Stimulated activated naive CD8-positive, alpha-beta T cell treated with anti-CD3 and anti-CD28 coated beads, Interleukin-15, Interleukin-2, amounts not matched to agents 100 U/mL and 50 U/mL, for 24 hours (primary cell): ENCODE measurements around the gene RABEP2.
A peak's percentile ranks its signal among the peaks of the same experiment; 100 is the strongest.
"Not testable (repeated sequence)": the region's sequence is repeated elsewhere in the genome, so short reads cannot be mapped to it uniquely, and the experiment has no call there.

ENCODE experiments used
- ATAC-seq: fragments of 150-1000 bp; cut with Tn5 transposase; one replicate; pipeline ENCODE4 v1.10.0; 2021
- DNase-seq: peaks from one replicate; pipeline ENCODE4 v3.0.0; 2021

Gene RABEP2

GRCh38 chr16:28924762-28925385, at the start of gene RABEP2:
Gene RABEP2, minus strand, starts transcription at chr16:28925238. Its CDS starts 75 bp downstream, at chr16:28925163.
- DNase-seq (peak; percentile 99), ATAC-seq (peak; percentile 89)

- DNase-seq (peak; percentile 97), ATAC-seq (peak; percentile 95)
Measured at GRCh38 chr16:28974437-28975157, 49.6 kb upstream of the RABEP2 start, which contains the start of gene SPNS1. Gene SPNS1, plus strand, starts transcription at chr16:28974778. Its CDS starts 374 bp downstream, at chr16:28975152.

GRCh38 chr16:28974007-28974436, 49.0 kb upstream of the RABEP2 start:
- DNase-seq (peak; percentile 62), ATAC-seq (no peak)

GRCh38 chr16:28969696-28970095, 44.7 kb upstream of the RABEP2 start:
- ATAC-seq, DNase-seq: not testable (repeated sequence)

GRCh38 chr16:28967156-28967555, 42.1 kb upstream of the RABEP2 start:
- DNase-seq, result no peak
- no peak for ATAC-seq

- DNase-seq (no peak), ATAC-seq (no peak)
Measured at GRCh38 chr16:28964496-28964895, 39.5 kb upstream of the RABEP2 start.

GRCh38 chr16:28964072-28964471, 39.0 kb upstream of the RABEP2 start:
- no peak for ATAC-seq
- no peak for DNase-seq

- ATAC-seq (peak; percentile 10), DNase-seq (no peak)
Measured at GRCh38 chr16:28958836-28959235, 33.8 kb upstream of the RABEP2 start.

- DNase-seq, result no peak
- ATAC-seq, result no peak
Measured at GRCh38 chr16:28958216-28958615, 33.2 kb upstream of the RABEP2 start.

GRCh38 chr16:28951410-28951943, 26.4 kb upstream of the RABEP2 start:
- DNase-seq, result no peak
- no peak for ATAC-seq

GRCh38 chr16:28950648-28951409, 25.8 kb upstream of the RABEP2 start, which contains the start of gene NFATC2IP:
Gene NFATC2IP, plus strand, starts transcription at chr16:28950937. Its CDS starts 75 bp downstream, at chr16:28951012.
- ATAC-seq, result peak; percentile 99

GRCh38 chr16:28946681-28947080, 21.6 kb upstream of the RABEP2 start:
- no peak for ATAC-seq
- no peak for DNase-seq

More at GRCh38 chr16:28950648-28951409, 25.8 kb upstream of the RABEP2 start, which contains the start of gene NFATC2IP:
- DNase-seq, result peak; percentile 99

- ATAC-seq (no peak), DNase-seq (no peak)
Measured at GRCh38 chr16:28943281-28943680, 18.2 kb upstream of the RABEP2 start.

GRCh38 chr16:28939825-28940224, 14.8 kb upstream of the RABEP2 start:
- not testable (repeated sequence) for ATAC-seq, DNase-seq

- no peak for DNase-seq
- ATAC-seq, result no peak
Measured at GRCh38 chr16:28938721-28939120, 13.7 kb upstream of the RABEP2 start.

- ATAC-seq (no peak), DNase-seq (no peak)
Measured at GRCh38 chr16:28937222-28937876, 12.3 kb upstream of the RABEP2 start.

- ATAC-seq (no peak), DNase-seq (no peak)
Measured at GRCh38 chr16:28936784-28937155, 11.7 kb upstream of the RABEP2 start.

GRCh38 chr16:28935924-28936783, 11.1 kb upstream of the RABEP2 start:
- DNase-seq (peak; percentile 88), ATAC-seq (peak; percentile 99)

GRCh38 chr16:28935346-28935745, 10.3 kb upstream of the RABEP2 start:
- ATAC-seq, result no peak
- no peak for DNase-seq

GRCh38 chr16:28933171-28933570, 8.1 kb upstream of the RABEP2 start:
- DNase-seq (no peak), ATAC-seq (no peak)
